BLaER1 (cell line): ENCODE results near the gene USP33.
"Not testable (repeated sequence)": the region's sequence is repeated elsewhere in the genome, so short reads cannot be mapped to it uniquely, and the experiment has no call there.

Experiments used
- H3K27ac ChIP-seq: shearing (Covaris generic); formaldehyde crosslinking; 2 replicates; pipeline ENCODE4 v1.8.1; 2022
- H3K27me3 ChIP-seq: shearing (Covaris generic); formaldehyde crosslinking; 2 replicates; pipeline ENCODE4 v1.8.1; 2022
- H3K36me3 ChIP-seq: shearing (Covaris generic); formaldehyde crosslinking; 2 replicates; pipeline ENCODE4 v1.8.1; 2022
- H3K4me1 ChIP-seq: shearing (Covaris generic); formaldehyde crosslinking; 2 replicates; pipeline ENCODE4 v1.8.1; 2022
- H3K4me2 ChIP-seq: shearing (Covaris generic); formaldehyde crosslinking; 2 replicates; pipeline ENCODE4 v1.8.1; 2022
- H3K4me3 ChIP-seq: shearing (Covaris generic); formaldehyde crosslinking; 2 replicates; pipeline ENCODE4 v1.8.1; 2022
- H3K9ac ChIP-seq: shearing (Covaris generic); formaldehyde crosslinking; 2 replicates; pipeline ENCODE4 v1.8.1; 2022
- H3K9me3 ChIP-seq: shearing (Covaris generic); formaldehyde crosslinking; 2 replicates; pipeline ENCODE4 v1.8.1; 2022
- H4K20me1 ChIP-seq: shearing (Covaris generic); formaldehyde crosslinking; 2 replicates; pipeline ENCODE4 v1.8.1; 2022
- Cebpa-rat ChIP-seq: shearing (Covaris generic); IDR thresholded peaks from 2 replicates; pipeline ENCODE4 v1.8.1; 2022

The USP33 gene

DNA sequence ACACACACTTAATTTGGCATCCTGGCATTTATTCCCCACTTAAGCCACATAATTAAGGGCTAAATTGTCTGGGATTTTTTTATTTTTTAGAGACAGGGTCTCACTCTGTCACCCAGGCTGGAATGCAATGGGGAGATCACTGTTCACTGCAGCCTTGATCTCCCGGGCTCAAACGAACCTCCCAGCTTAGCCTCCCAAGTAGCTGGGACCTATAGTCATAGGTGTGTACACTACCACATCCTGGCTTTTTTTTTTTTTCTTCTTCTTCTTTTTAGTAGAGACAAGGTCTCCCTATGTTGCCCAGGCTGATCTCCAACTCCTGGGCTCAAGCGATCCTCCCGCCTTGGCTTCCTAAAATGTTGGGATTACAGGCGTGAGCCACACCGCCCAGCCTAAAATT is 101.4 kb downstream of the USP33 start:
- no peak overlapping the region for H3K9ac ChIP-seq
- H4K20me1 ChIP-seq = peaks cover 93% of the 10 kb centered on the region
- peaks cover 42% of the 10 kb centered on the region for H3K36me3 ChIP-seq
- no peak overlapping the region for H3K4me3 ChIP-seq
- TF ChIP-seq Cebpa-rat = no peak
- H3K9me3 ChIP-seq = no peaks in the 10 kb centered on the region
- H3K27ac ChIP-seq = no peak overlapping the region
- no peaks in the 10 kb centered on the region for H3K27me3 ChIP-seq
- no peak overlapping the region for H3K4me2 ChIP-seq
- H3K4me1 ChIP-seq = no peaks in the 10 kb centered on the region

DNA sequence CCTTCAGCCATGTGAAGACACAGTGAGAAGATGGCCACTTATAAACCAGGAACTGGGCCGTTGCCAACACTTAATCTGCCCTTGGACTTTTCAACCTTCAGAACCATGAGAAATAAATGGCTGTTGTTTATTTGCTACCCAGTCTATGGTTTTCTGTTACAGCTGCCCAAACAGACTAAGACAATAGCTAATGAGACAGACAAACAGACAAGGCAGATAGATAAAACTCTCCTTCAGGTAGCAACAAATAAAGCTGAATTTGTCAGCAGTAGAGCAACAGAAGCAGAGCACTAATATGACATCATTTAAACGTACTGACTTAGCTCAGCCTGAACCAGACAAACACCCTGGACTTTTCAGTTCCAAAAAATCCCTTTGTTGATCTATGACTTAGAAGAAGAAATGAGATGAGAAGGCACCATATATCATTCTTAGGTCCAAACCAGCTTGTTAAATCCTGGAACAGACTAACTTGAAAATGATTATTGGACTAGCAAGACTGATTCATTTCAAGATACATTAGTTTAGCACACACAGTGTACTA is 104.1 kb downstream of the USP33 start:
- no peak overlapping the region for H3K9ac ChIP-seq
- peaks cover 55% of the 10 kb centered on the region for H3K36me3 ChIP-seq
- no peak overlapping the region for H3K4me2 ChIP-seq
- H4K20me1 ChIP-seq = peaks cover 89% of the 10 kb centered on the region
- H3K4me3 ChIP-seq = no peak overlapping the region
- no peak for TF ChIP-seq Cebpa-rat
- H3K27ac ChIP-seq = no peak overlapping the region
- H3K27me3 ChIP-seq = no peaks in the 10 kb centered on the region
- H3K9me3 ChIP-seq = peaks cover 13% of the 10 kb centered on the region
- H3K4me1 ChIP-seq = no peaks in the 10 kb centered on the region

- Histone ChIP-seq H3K9me3 (peaks cover 38% of the 10 kb centered on the region), H4K20me1 (peaks cover 72% of the 10 kb centered on the region), H3K9ac (no peak overlapping the region), H3K4me1 (no peaks in the 10 kb centered on the region), H3K4me2 (no peak overlapping the region), H3K27ac (no peak overlapping the region), H3K27me3 (no peaks in the 10 kb centered on the region), H3K4me3 (no peak overlapping the region), H3K36me3 (peaks cover 58% of the 10 kb centered on the region)
- no peak for TF ChIP-seq Cebpa-rat
Observed at GRCh38 chr1:77652970-77653516, 106.6 kb downstream of the USP33 start.

DNA sequence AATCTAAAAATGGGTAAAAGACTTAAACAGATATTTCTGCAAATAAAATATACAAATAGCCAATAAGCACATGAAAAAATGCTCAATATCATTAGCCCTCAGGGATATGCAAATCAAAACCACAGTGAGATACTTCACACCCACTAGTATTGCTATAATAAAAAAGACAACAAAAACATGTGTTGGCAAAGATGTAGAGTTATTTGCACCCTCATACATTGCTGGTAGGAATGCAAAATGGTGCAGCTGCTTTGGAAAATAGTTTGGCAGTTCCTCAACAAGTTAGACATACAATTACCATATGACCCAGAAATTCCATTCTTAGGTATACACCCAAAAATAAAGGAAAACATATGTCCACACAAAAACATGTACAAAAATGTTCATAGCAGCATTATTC is 107.4 kb downstream of the USP33 start:
- H3K9me3 ChIP-seq = peaks cover 45% of the 10 kb centered on the region
- peaks cover 61% of the 10 kb centered on the region for H3K36me3 ChIP-seq
- no peaks in the 10 kb centered on the region for H3K4me1 ChIP-seq
- H3K27me3 ChIP-seq = no peaks in the 10 kb centered on the region
- no peak overlapping the region for H3K27ac ChIP-seq
- TF ChIP-seq Cebpa-rat = no peak
- no peak overlapping the region for H3K9ac ChIP-seq
- H4K20me1 ChIP-seq = peaks cover 72% of the 10 kb centered on the region
- H3K4me2 ChIP-seq = no peak overlapping the region
- no peak overlapping the region for H3K4me3 ChIP-seq

- no peak for TF ChIP-seq Cebpa-rat
Observed at GRCh38 chr1:77649127-77649526, 110.5 kb downstream of the USP33 start.

GRCh38 chr1:77646224-77646623 is 113.4 kb downstream of the USP33 start:
- Histone ChIP-seq H4K20me1 (peaks cover 79% of the 10 kb centered on the region), H3K9me3 (peaks cover 52% of the 10 kb centered on the region), H3K36me3 (peaks cover 66% of the 10 kb centered on the region)
- not testable (repeated sequence) for H3K4me1 ChIP-seq, H3K9ac ChIP-seq, H3K27ac ChIP-seq, H3K4me3 ChIP-seq, H3K27me3 ChIP-seq, H3K4me2 ChIP-seq

More at GRCh38 chr1:77649127-77649526, 110.5 kb downstream of the USP33 start:
- Histone ChIP-seq H3K4me2 (no peak overlapping the region), H3K4me3 (0 out of 2 replicates have a peak overlapping the region, but pooled peaks have one; percentile 14), H3K27ac (no peak overlapping the region), H4K20me1 (peaks cover 74% of the 10 kb centered on the region), H3K36me3 (peaks cover 81% of the 10 kb centered on the region), H3K9me3 (peaks cover 58% of the 10 kb centered on the region), H3K4me1 (no peaks in the 10 kb centered on the region), H3K27me3 (no peaks in the 10 kb centered on the region), H3K9ac (no peak overlapping the region)
